ENCODE data around the gene TEDDM1.

The TEDDM1 gene

DNA sequence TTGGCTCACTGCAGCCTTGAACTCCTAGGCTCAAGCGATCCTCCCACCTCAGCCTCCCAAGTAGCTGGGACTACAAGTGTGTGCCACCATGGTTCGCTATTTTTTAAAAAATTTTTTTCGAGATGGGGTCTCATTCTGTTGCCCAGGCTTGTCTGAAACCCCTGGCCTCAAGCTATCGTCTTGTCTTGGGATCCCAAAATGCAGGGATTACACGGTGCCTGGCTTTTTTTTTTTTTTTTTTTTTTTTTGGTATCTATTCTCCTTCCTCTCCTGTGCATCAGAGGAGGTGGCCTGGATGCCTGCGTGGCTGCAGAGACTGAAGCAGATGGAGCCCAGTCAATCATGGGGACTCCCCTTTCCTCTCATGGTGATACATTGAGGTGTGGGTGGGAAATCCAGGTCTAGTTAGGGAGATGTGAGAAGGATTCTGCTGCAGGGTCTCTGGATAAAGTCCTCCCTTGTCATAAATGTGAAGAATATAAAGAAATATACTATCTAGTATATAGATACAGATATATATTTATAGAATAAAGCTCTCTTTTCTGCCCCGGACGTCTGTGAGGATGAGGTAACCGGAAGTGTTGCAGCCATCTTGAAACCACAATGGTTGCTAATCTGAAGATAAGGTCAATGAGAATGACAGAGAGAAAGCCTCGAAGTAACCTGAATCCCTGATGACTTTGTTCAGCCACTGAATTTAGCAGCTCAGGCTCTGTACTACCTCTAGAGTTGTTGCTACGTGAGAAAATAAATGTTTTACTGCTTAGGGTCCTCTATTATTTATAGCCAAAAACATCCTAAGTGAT is 30.0 kb upstream of the TEDDM1 start:
- no peak for DNase-seq (ENCODE audit: insufficient read length)
- FAIRE-seq = peak; percentile 71
- TF ChIP-seq POLR2A (IDR thresholded peaks at IDR 0.05; ENCODE audit: low read depth, low read length) (no peak), TAF1 (IDR thresholded peaks at IDR 0.05; ENCODE audit: borderline replicate concordance, low read depth, low read length) (no peak), POLR2AphosphoS5 (IDR thresholded peaks at IDR 0.05; ENCODE audit: low read depth, low read length) (no peak)

DNA sequence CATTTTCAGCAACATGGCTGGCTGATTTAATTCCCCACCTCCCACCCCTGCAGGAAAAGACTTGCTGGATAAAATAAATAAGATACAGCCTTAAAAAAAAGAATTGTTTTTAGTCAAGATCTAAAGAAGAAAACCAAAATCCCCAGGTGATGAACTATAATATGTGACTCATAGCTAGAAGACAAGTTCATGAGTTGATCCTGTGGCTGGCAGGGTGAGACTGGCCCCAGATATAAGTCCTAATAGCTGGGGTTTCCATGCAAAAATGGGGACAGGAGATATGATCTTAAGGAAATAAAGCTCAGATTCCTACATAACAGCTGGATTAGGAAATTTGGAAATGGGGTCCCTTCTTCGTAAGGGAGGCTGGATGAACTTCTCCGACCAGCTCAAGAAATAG is 27.6 kb upstream of the TEDDM1 start:
- no peak for FAIRE-seq
- TF ChIP-seq POLR2A (IDR thresholded peaks at IDR 0.05; ENCODE audit: low read depth, low read length) (no peak), POLR2AphosphoS5 (IDR thresholded peaks at IDR 0.05; ENCODE audit: low read depth, low read length) (no peak), TAF1 (IDR thresholded peaks at IDR 0.05; ENCODE audit: borderline replicate concordance, low read depth, low read length) (no peak)
- DNase-seq (ENCODE audit: insufficient read length) = no peak

DNA sequence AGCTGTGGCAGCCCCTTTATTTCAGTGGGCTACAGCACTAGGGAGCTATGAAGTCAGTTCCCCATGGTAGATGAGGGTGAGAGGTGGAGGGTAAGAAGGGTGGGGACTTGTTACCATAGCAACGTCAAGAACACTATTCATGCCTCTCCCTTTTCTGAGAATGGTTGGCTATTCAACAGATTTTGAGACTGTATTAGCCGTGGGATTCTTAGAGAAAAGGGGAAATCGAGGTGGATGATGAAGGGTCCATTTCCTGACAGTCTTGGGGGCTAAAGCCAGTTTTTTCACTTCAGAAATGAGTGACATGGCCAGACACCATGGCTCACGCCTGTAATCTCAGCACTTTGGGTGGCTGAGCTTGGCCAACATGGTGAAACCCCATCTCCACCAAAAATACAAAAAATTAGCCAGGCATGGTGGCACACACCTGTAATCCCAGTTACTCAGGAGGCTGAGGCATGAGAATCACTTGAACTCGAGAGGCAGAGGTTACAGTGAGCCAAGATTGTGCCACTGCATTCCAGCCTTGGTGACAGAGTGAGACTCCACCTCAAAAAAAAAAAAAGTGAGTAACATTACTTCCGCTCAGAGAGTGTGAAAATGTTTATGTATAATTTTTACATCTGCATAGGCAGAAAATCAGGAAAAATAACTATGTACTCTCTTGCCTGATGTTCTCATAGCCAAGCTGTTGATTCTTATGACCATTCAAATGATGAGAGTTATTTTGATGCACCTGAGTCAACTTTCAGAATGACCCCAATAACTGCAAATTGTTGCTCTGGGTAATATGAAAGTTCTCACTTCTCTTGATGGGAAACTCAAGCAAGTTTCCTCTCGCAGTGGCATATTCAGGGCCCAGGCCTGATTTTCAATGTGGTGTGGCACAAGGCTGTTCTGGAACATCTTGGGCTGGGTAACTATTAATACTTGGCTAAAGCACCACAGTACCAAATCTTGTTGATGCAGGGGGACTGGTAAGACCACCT is 26.3 kb upstream of the TEDDM1 start:
- TF ChIP-seq POLR2AphosphoS5 (IDR thresholded peaks at IDR 0.05; ENCODE audit: low read depth, low read length) (no peak), POLR2A (IDR thresholded peaks at IDR 0.05; ENCODE audit: low read depth, low read length) (no peak), TAF1 (IDR thresholded peaks at IDR 0.05; ENCODE audit: borderline replicate concordance, low read depth, low read length) (no peak)
- no peak for DNase-seq (ENCODE audit: insufficient read length)
- peak; percentile 92 for FAIRE-seq

DNA sequence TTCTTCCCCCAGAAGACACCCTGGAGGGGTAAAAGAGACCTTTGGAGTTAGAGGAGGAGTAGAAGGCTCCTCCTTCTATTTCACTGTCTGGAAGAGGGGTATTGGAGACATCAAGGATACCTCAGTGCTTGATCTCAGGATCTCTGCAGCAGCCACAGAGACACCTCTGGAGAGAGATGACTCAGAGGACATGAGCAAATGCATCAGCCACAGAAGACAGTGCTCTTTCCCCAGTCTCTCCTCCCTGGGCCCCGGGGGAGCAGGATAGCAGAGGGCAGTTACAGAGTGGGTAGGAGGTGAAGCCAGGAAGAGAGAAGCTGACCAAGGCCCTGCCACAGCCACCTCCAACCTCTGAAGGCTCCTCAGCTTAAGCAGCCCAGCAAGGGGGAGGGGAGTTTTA is 15.3 kb upstream of the TEDDM1 start:
- TF ChIP-seq TAF1 (IDR thresholded peaks at IDR 0.05; ENCODE audit: borderline replicate concordance, low read depth, low read length) (no peak), POLR2A (IDR thresholded peaks at IDR 0.05; ENCODE audit: low read depth, low read length) (no peak), POLR2AphosphoS5 (IDR thresholded peaks at IDR 0.05; ENCODE audit: low read depth, low read length) (no peak)
- DNase-seq (ENCODE audit: insufficient read length) = no peak
- no peak for FAIRE-seq

DNA sequence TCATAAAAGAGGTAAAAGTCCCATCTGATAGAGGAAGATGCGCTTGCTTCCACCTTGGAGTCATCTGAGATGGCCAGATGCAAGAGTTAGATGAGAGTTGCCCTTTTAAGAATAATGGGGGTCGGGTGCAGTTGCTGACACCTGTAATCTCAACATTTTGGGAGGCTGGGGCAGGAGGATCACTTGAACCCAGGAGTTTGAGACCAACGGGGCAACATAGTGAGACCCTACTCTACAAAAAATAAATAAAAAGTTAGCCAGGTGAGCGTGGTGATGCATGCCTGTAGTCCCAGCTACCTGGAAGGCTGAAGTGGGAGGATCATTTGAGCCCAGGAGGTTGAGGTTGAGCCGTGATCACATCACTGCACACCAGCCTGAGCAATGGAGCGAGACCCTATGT is 13.5 kb upstream of the TEDDM1 start:
- no peak for FAIRE-seq
- TF ChIP-seq POLR2AphosphoS5 (IDR thresholded peaks at IDR 0.05; ENCODE audit: low read depth, low read length) (no peak), TAF1 (IDR thresholded peaks at IDR 0.05; ENCODE audit: borderline replicate concordance, low read depth, low read length) (no peak), POLR2A (IDR thresholded peaks at IDR 0.05; ENCODE audit: low read depth, low read length) (no peak)
- no peak for DNase-seq (ENCODE audit: insufficient read length)

DNA sequence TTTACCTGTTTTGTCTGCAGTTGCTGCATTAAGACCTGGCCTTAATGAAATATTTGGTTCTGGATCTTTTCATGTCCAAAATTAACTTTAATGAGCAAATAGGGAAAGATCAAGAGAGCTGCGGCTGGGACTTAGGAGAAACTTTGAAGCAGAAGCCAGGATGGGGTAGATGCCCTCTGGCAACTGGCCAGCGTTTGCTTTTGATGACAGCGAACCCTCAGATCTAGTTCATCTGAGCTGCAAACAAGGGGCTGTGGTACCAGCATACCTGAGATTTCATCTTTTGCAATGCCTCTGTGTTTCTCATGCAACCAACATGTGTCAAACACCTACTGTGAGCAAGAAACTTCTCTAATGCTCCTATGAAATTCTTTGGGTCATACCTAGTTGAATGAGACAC is 13.0 kb upstream of the TEDDM1 start:
- TF ChIP-seq POLR2A (IDR thresholded peaks at IDR 0.05; ENCODE audit: low read depth, low read length) = no peak
- no peak for TF ChIP-seq TAF1 (IDR thresholded peaks at IDR 0.05; ENCODE audit: borderline replicate concordance, low read depth, low read length)
- TF ChIP-seq POLR2AphosphoS5 (IDR thresholded peaks at IDR 0.05; ENCODE audit: low read depth, low read length) = no peak
- no peak for FAIRE-seq
- no peak for DNase-seq (ENCODE audit: insufficient read length)

DNA sequence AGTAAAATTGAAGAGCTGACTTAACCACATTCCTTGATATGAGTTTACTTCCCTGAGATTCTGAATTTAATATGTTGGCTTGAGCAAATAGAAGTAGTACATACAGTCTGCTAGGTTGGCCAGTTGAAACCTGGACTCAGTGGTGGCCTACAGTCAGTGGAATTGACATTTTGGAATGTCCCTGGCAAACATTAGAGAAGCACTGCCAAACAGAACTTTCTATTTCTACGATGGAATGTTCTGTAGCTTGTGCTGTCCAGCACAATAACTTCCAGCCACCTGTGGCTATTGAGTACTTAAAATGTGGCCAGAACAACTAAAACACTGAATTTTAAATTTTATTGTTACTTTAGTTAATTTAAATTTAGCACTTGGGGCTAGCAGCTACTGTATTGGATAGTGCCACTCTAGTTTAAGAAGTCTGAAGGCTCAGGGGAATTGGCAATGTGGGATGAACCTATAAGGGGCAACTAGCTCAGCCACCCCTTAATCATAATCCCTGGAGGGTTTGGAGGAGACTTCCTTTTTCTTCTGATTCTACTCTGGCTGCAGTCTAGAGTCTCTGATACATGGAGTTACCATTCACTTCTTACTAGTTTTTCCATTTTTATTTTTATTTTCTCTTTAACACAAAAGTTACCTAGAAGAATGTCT is 10.3 kb upstream of the TEDDM1 start:
- TF ChIP-seq POLR2A (IDR thresholded peaks at IDR 0.05; ENCODE audit: low read depth, low read length) (no peak), POLR2AphosphoS5 (IDR thresholded peaks at IDR 0.05; ENCODE audit: low read depth, low read length) (no peak), TAF1 (IDR thresholded peaks at IDR 0.05; ENCODE audit: borderline replicate concordance, low read depth, low read length) (no peak)
- DNase-seq (ENCODE audit: insufficient read length) (no peak), FAIRE-seq (no peak)

DNA sequence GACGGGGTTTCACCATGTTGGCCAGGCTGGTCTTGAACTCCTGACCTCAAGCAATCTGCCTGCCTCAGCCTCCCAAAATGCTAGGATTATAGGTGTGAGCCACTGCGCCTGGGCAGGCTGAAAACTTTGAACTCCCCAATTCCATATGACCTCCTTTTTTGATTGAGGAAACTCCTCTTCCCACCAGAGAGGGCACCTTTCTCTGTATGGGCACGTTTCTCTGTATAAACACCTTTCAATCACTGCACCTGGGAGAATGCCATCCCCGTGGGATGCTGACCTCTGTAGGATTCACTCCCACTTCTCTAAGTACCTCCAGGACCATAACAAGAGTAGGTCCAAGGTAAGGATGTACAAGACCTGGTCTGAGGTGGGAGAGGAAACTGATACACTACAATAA is 9.7 kb upstream of the TEDDM1 start:
- TF ChIP-seq POLR2A (IDR thresholded peaks at IDR 0.05; ENCODE audit: low read depth, low read length) (no peak), TAF1 (IDR thresholded peaks at IDR 0.05; ENCODE audit: borderline replicate concordance, low read depth, low read length) (no peak), POLR2AphosphoS5 (IDR thresholded peaks at IDR 0.05; ENCODE audit: low read depth, low read length) (no peak)
- FAIRE-seq (no peak), DNase-seq (ENCODE audit: insufficient read length) (no peak)

DNA sequence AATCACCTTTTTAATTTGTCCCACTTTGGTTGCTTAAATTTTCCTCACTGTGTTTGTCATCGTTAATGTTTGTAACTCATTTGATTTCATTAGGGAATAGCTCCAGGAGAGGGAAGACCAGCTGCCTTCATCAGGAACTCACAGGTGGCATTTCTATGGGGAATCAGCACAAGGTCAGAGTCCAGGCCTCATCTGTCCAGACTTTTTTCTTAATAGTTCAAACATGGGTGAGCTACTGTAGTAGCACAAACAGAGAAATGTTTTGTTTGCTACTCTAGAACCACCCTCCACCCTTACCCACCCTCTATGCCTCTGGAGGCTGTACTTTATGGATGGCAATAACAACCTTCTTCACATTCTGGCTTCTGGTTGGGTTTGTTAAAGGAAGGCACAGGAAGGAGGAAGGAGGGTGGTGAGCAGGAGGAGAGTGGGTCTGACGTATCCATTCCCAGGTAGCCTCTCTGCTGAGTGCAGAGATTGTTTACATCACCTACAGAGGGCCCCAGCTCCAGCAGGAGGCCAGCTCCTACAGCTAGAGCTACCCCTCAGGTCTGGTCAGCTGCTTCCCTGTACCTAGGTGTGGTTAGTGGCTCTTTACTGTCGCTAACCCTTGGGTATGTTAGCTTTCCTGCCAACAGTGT is 8.1 kb upstream of the TEDDM1 start:
- no peak for FAIRE-seq

DNA sequence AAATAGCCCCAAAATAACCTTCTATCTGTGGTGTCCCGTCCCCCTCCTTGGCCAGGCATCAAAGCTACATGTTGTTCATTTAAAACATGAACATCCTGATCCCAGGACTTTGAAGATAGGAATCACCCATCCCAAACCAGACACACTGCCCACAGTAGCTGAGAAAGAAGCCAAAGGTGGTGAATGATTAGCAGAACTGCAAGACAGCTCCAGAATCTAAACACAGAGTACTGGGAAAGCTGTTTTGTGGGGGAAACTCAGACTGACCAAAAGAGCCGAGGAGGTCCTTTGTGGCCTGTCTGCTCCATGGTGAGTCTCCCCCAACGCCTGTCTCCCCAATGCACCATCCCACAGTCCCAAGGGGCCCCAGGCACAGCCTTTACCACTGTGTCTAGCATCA is 7.3 kb upstream of the TEDDM1 start:
- FAIRE-seq = no peak
- no peak for TF ChIP-seq TAF1 (IDR thresholded peaks at IDR 0.05; ENCODE audit: borderline replicate concordance, low read depth, low read length)
- DNase-seq (ENCODE audit: insufficient read length) = no peak

More for the DNA sequence above, 8.1 kb upstream of the TEDDM1 start:
- no peak for TF ChIP-seq TAF1 (IDR thresholded peaks at IDR 0.05; ENCODE audit: borderline replicate concordance, low read depth, low read length)
- no peak for TF ChIP-seq POLR2A (IDR thresholded peaks at IDR 0.05; ENCODE audit: low read depth, low read length)
- TF ChIP-seq POLR2AphosphoS5 (IDR thresholded peaks at IDR 0.05; ENCODE audit: low read depth, low read length) = no peak
- DNase-seq (ENCODE audit: insufficient read length) = no peak

DNA sequence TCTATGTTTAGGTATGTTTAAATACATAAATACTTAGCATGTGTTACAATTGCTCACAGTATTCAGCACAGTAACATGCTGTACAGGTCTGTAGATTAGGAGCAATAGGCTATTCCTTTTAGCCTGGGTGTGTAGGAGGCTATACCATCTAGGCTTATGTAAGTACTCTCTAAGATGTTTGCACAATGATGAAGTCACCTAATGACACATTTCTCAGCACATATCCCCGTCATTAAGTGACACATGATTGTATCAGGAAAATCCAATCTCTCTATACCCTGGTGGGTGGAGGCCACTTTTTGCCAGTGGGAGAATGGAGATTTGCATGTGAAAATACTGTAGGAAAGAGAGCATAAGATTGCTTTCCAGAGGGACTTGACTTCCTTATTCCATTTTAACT is 5.5 kb upstream of the TEDDM1 start:
- TF ChIP-seq POLR2A (IDR thresholded peaks at IDR 0.05; ENCODE audit: low read depth, low read length) = no peak
- TF ChIP-seq POLR2AphosphoS5 (IDR thresholded peaks at IDR 0.05; ENCODE audit: low read depth, low read length) = no peak
- TF ChIP-seq TAF1 (IDR thresholded peaks at IDR 0.05; ENCODE audit: borderline replicate concordance, low read depth, low read length) = no peak
- FAIRE-seq (no peak), DNase-seq (ENCODE audit: insufficient read length) (no peak)

Data from GM12892 (cell line).